H1 (cell line): ENCODE data around the gene DAND5. TPM values are rescaled to one million over a fixed set of nuclear protein-coding genes. Genes with fewer than 3 reads are reported as not detected.

Experiments used
- CTCF ChIA-PET: fragments of 300-600 bp; sonication (Branson Sonifier 250); formaldehyde crosslinking; loops from one replicate; lab custom pipeline; 2021; ENCODE audit not compliant: partially characterized antibody; lab: Charles Lee
- POLR2A ChIA-PET: fragments of 300-600 bp; sonication (Branson Sonifier 250); formaldehyde crosslinking; loops from one replicate; lab custom pipeline; 2021; ENCODE audit warnings: inconsistent platforms; ENCODE audit not compliant: partially characterized antibody; lab: Charles Lee
- DNase-seq, 2 experiments: peaks; one replicate each; pipeline versions ENCODE4 v3.0.0 to v3.0.0-alpha.2; 2010 to 2022; ENCODE audit warnings: low spot score in 2 of 2, low read depth in 1 of 2, mixed read lengths in 1 of 2
- FAIRE-seq: peaks from 2 replicates; lab custom pipeline; 2011; peaks lifted over from hg19 to GRCh38; lab: Jason Lieb, UNC
- H2AFZ ChIP-seq: 2 replicates; pipeline ENCODE4 v1.8.1; 2012; ENCODE audit warnings: low read length, inconsistent platforms
- H2AK5ac ChIP-seq: 2 replicates; pipeline ENCODE4 v1.6.1; 2013; ENCODE audit warnings: low read depth, low read length
- H2BK120ac ChIP-seq: replicated peaks from 2 replicates; pipeline ENCODE3; 2013; ENCODE audit warnings: low read depth, low read length, inconsistent platforms
- H2BK12ac ChIP-seq: 2 replicates; pipeline ENCODE4 v1.6.1; 2013; ENCODE audit warnings: low read depth, low read length
- H2BK15ac ChIP-seq: 2 replicates; pipeline ENCODE4 v1.6.1; 2013; ENCODE audit warnings: low read length
- H2BK20ac ChIP-seq: 2 replicates; pipeline ENCODE4 v1.6.1; 2013; ENCODE audit warnings: low read length
- H2BK5ac ChIP-seq: 2 replicates; pipeline ENCODE4 v1.6.1; 2013; ENCODE audit warnings: low read depth, low read length
- H3K14ac ChIP-seq: 2 replicates; pipeline ENCODE4 v1.6.1; 2013; ENCODE audit warnings: inconsistent platforms; ENCODE audit not compliant: insufficient read length
- H3K18ac ChIP-seq: 2 replicates; pipeline ENCODE4 v1.6.1; 2013; ENCODE audit warnings: low read length; ENCODE audit errors: extremely low read depth
- H3K23ac ChIP-seq: 2 replicates; pipeline ENCODE4 v1.6.1; 2013; ENCODE audit warnings: inconsistent platforms; ENCODE audit not compliant: insufficient read length
- H3K23me2 ChIP-seq: 2 replicates; pipeline ENCODE4 v1.6.1; 2013; ENCODE audit warnings: low read depth, low read length
- H3K27ac ChIP-seq: 2 replicates; pipeline ENCODE4 v1.6.1; 2011; ENCODE audit warnings: low read depth, low read length, inconsistent platforms
- H3K27me3 ChIP-seq, 4 experiments: replicated peaks in 1 of 4; 1 replicate in 1 of 4; 2 replicates in 3 of 4; pipeline versions ENCODE4 v1.6.1 to v1.8.1; 2011 to 2013; ENCODE audit warnings: low read length in 3 of 4, mild to moderate bottlenecking in 3 of 4, inconsistent platforms in 2 of 4, mixed read lengths in 2 of 4, moderate library complexity in 1 of 4; ENCODE audit not compliant: control insufficient read depth in 3 of 4, insufficient read depth in 3 of 4; ENCODE audit errors: extremely low read depth in 1 of 4
- H3K36me3 ChIP-seq, 4 experiments: 2 replicates each; pipeline versions ENCODE4 v1.6.1 to v1.8.1; 2011 to 2013; ENCODE audit warnings: mild to moderate bottlenecking in 4 of 4, low read length in 3 of 4, moderate library complexity in 2 of 4, control low read depth in 1 of 4, inconsistent platforms in 1 of 4; ENCODE audit not compliant: insufficient read depth in 4 of 4, control insufficient read depth in 2 of 4
- H3K4ac ChIP-seq: replicated peaks from 2 replicates; pipeline ENCODE3; 2013; ENCODE audit warnings: low read length, low read depth, mixed read lengths, inconsistent platforms; ENCODE audit not compliant: insufficient read length
- H3K4me1 ChIP-seq, 4 experiments: replicated peaks in 1 of 4; 1 replicate in 1 of 4; 2 replicates in 3 of 4; pipeline versions ENCODE4 v1.6.1 to v1.8.1; 2011 to 2013; ENCODE audit warnings: low read length in 3 of 4, inconsistent platforms in 2 of 4, mixed read lengths in 1 of 4; ENCODE audit not compliant: insufficient read depth in 4 of 4, control insufficient read depth in 3 of 4
- H3K4me2 ChIP-seq, 2 experiments: 2 replicates each; pipeline versions ENCODE4 v1.6.1 to v1.8.1; 2011 to 2013; ENCODE audit warnings: low read depth in 2 of 2, low read length in 2 of 2, control low read depth in 1 of 2, inconsistent platforms in 1 of 2, mild to moderate bottlenecking in 1 of 2; ENCODE audit not compliant: insufficient read depth in 1 of 2
- H3K4me3 ChIP-seq, 4 experiments: fragments of 200-600, 300-600 bp in 1 of 4; sonication (generic), shearing (Covaris generic), sonication (Bioruptor Twin) in 1 of 4; 2 replicates each; pipeline versions ENCODE4 v1.5.1 to v1.8.1; 2011 to 2016; ENCODE audit warnings: low read length in 4 of 4, low read depth in 3 of 4, control low read depth in 2 of 4, inconsistent platforms in 2 of 4, mild to moderate bottlenecking in 2 of 4, mixed read lengths in 1 of 4, moderate library complexity in 1 of 4; ENCODE audit not compliant: insufficient read depth in 2 of 4; ENCODE audit errors: extremely low read depth in 1 of 4
- H3K56ac ChIP-seq: replicated peaks from 2 replicates; pipeline ENCODE3; 2013; ENCODE audit warnings: low read depth, mild to moderate bottlenecking, mixed read lengths, low read length, inconsistent platforms; ENCODE audit not compliant: insufficient read length
- H3K79me1 ChIP-seq: 2 replicates; pipeline ENCODE4 v1.6.1; 2013; ENCODE audit warnings: low read depth, low read length, control low read depth
- H3K79me2 ChIP-seq, 2 experiments: 2 replicates each; pipeline versions ENCODE4 v1.6.1 to v1.8.1; 2012 to 2013; ENCODE audit warnings: low read length in 2 of 2, mild to moderate bottlenecking in 2 of 2, inconsistent platforms in 1 of 2; ENCODE audit not compliant: insufficient read depth in 2 of 2, control insufficient read depth in 1 of 2
- H3K9ac ChIP-seq, 4 experiments: replicated peaks in 1 of 4; 1 replicate in 1 of 4; 2 replicates in 3 of 4; pipeline versions ENCODE4 v1.6.1 to v1.8.1; 2011 to 2013; ENCODE audit warnings: low read depth in 3 of 4, low read length in 3 of 4, control low read depth in 2 of 4, mild to moderate bottlenecking in 2 of 4, moderate library complexity in 2 of 4, inconsistent platforms in 1 of 4; ENCODE audit errors: extremely low read depth in 1 of 4
- H3K9me3 ChIP-seq, 2 experiments: 2 replicates each; pipeline versions ENCODE4 v1.6.1 to v1.8.1; 2012 to 2013; ENCODE audit warnings: mild to moderate bottlenecking in 2 of 2, moderate library complexity in 2 of 2, control low read depth in 1 of 2, inconsistent platforms in 1 of 2, low read depth in 1 of 2, low read length in 1 of 2, mixed read lengths in 1 of 2; ENCODE audit not compliant: insufficient read depth in 2 of 2
- H4K20me1 ChIP-seq, 2 experiments: replicated peaks in 1 of 2; 2 replicates each; pipeline versions ENCODE3 to v1.8.1; 2011 to 2013; ENCODE audit warnings: inconsistent platforms in 2 of 2, low read length in 2 of 2, mild to moderate bottlenecking in 1 of 2; ENCODE audit not compliant: insufficient read depth in 2 of 2, control insufficient read depth in 1 of 2
- H4K5ac ChIP-seq: 2 replicates; pipeline ENCODE4 v1.6.1; 2013; ENCODE audit warnings: low read length, low read depth, mixed read lengths, inconsistent platforms; ENCODE audit not compliant: insufficient read length
- H4K8ac ChIP-seq: 2 replicates; pipeline ENCODE4 v1.8.0; 2013; ENCODE audit warnings: mild to moderate bottlenecking, moderate library complexity, low read length, inconsistent platforms; ENCODE audit not compliant: insufficient read depth; ENCODE audit errors: extremely low read depth
- H4K91ac ChIP-seq: replicated peaks from 2 replicates; pipeline ENCODE3; 2013; ENCODE audit warnings: low read length, mixed read lengths, inconsistent platforms; ENCODE audit not compliant: insufficient read length
- CTBP2 ChIP-seq: IDR thresholded peaks from 2 replicates; pipeline ENCODE4 v1.7.0; 2011; ENCODE audit warnings: borderline replicate concordance, mild to moderate bottlenecking, moderate library complexity, mixed read lengths, low read length; ENCODE audit not compliant: insufficient read depth, insufficient read length
- CTCF ChIP-seq, 3 experiments: IDR thresholded peaks; 1 replicate in 2 of 3; 2 replicates in 1 of 3; pipeline versions ENCODE4 v1.5.1 to v1.6.1; 2011; ENCODE audit warnings: low read length in 3 of 3, mild to moderate bottlenecking in 3 of 3, inconsistent platforms in 2 of 3, low read depth in 1 of 3, moderate library complexity in 1 of 3; ENCODE audit not compliant: insufficient read depth in 1 of 3; ENCODE audit errors: control extremely low read depth in 1 of 3
- RBBP5 ChIP-seq: IDR thresholded peaks from 2 replicates; pipeline ENCODE4 v1.7.1; 2012; ENCODE audit warnings: low read depth, mild to moderate bottlenecking, inconsistent platforms, low read length, moderate library complexity, borderline replicate concordance
- RNF2 ChIP-seq: fragments of 200-900, 300-1000 bp; sonication (generic); IDR thresholded peaks from 2 replicates; pipeline ENCODE4 v1.7.1; 2016; ENCODE audit warnings: borderline replicate concordance, low read depth, mild to moderate bottlenecking, antibody characterized with exemption, low read length; ENCODE audit not compliant: poor library complexity, severe bottlenecking; ENCODE audit errors: missing control alignments
- SAP30 ChIP-seq: fragments of 300-600 bp; sonication (generic); IDR thresholded peaks from 2 replicates; pipeline ENCODE4 v1.7.1; 2012; ENCODE audit warnings: low read length, moderate library complexity, mild to moderate bottlenecking, inconsistent platforms; ENCODE audit not compliant: insufficient read depth, insufficient replicate concordance
- SIX5 ChIP-seq: IDR thresholded peaks from 2 replicates; pipeline ENCODE4 v1.6.1; 2011; ENCODE audit warnings: mild to moderate bottlenecking, low read depth, low read length
- TEAD4 ChIP-seq: IDR thresholded peaks from 2 replicates; pipeline ENCODE4 v1.6.1; 2012; ENCODE audit warnings: low read depth, low read length, inconsistent platforms, mixed read lengths
- WGBS, 2 experiments: shearing (Covaris generic) in 1 of 2; methylation state at CpG; one replicate each; pipeline versions ENCODE4 v1.1.6 to v1.1.7; 2013 to 2015; ENCODE audit warnings: low lambda C conversion rate in 2 of 2, mixed read lengths in 2 of 2, inconsistent platforms in 1 of 2, low coverage in 1 of 2, missing lambda C conversion rate in 1 of 2; ENCODE audit not compliant: insufficient replicate concordance in 2 of 2, insufficient coverage in 1 of 2, insufficient read length in 1 of 2; ENCODE audit errors: extremely low coverage in 1 of 2, missing lambda C conversion rate in 1 of 2; 5-methylcytosine and 5-hydroxymethylcytosine counted together
- polyA plus RNA-seq, 7 experiments: library from polyadenylated mRNA; depleted of rRNA in 3 of 7; stranded (reverse) in 5 of 7; unstranded in 2 of 7; fragments of >200 nt in 5 of 7; fragments of 200-250 nt in 2 of 7; gene quantifications; 1 replicate in 5 of 7; 2 replicates in 1 of 7; 4 replicates in 1 of 7; pipeline versions ENCODE4 v1.2.1 to v1.2.3, GENCODE V29; 2011 to 2013; ENCODE audit warnings: missing spikeins in 2 of 7, mixed read lengths in 2 of 7
- total RNA-seq: library from RNA; stranded (reverse); fragmentation: NEBNext Ultra II Directional; extraction: Animal tissue kit (Norgen Biotek cat#: 25700); gene quantifications from 2 replicates; pipeline ENCODE4 v1.2.1, GENCODE V29; 2021

Gene DAND5
- total and polyA plus RNA-seq, 2 of the 8 experiments (the other 6 are each of a cell fraction or from before 2014, with no cell fraction given): 0.14 to 0.17 TPM

GRCh38 chr19:13022859-13023636 is 53.7 kb downstream of the DAND5 start:
- H3K4ac ChIP-seq: no peak overlapping the region
- no peak overlapping the region for H2BK12ac ChIP-seq
- no peak overlapping the region for H4K91ac ChIP-seq
- H3K4me1 ChIP-seq: peaks cover 11 to 34% (median 29%) of the 10 kb centered on the region in 4 experiments
- H3K4me2 ChIP-seq: peak overlapping the region; percentile 65
- no peak overlapping the region for H3K9ac ChIP-seq
- H2AFZ ChIP-seq: no peak overlapping the region
- H3K23ac ChIP-seq: no peak overlapping the region
- H3K27me3 ChIP-seq: peaks cover 81 to 98% (median 96%) of the 10 kb centered on the region in 4 experiments
- no peak overlapping the region for H2BK15ac ChIP-seq
- no peak overlapping the region for H2BK20ac ChIP-seq
- H3K9me3 ChIP-seq: no peaks in the 10 kb centered on the region
- H2BK5ac ChIP-seq: no peak overlapping the region
- FAIRE-seq (no peak), DNase-seq (no peak)
- no peak overlapping the region for H3K27ac ChIP-seq
- no peak overlapping the region for H4K8ac ChIP-seq
- peaks cover 0 to 2% (median 0%) of the 10 kb centered on the region in 4 experiments; a peak in 1 of 8 replicates for H3K36me3 ChIP-seq
- H2AK5ac ChIP-seq: no peak overlapping the region
- ChIA-PET CTCF (interaction anchor here (1.0 to 15.0 kb wide), 5 partner anchors 9 to 72 kb away, joined by 3 to 760 read pairs (median 9); no protein-coding TSS in a partner anchor), POLR2A (interaction anchor here (0.8 to 3.1 kb wide), 3 partner anchors 13 to 73 kb away, joined by 3 to 16 read pairs (median 4); no protein-coding TSS in a partner anchor)
- 1% methylated on average over 29 of the region's 30 CpGs; no CpG with 5 or more reads in 1 of the 2 experiments for WGBS, 2 experiments
- no peak overlapping the region for H4K5ac ChIP-seq
- H3K18ac ChIP-seq: no peak overlapping the region
- no peaks in the 10 kb centered on the region for H3K79me2 ChIP-seq
- H3K4me3 ChIP-seq: peak overlapping the region in 2 of 4 experiments; percentile 5 to 46; a peak in 3 of 8 replicates
- H2BK120ac ChIP-seq: no peak overlapping the region
- H3K56ac ChIP-seq: no peak overlapping the region
- peaks cover 3 to 22% of the 10 kb centered on the region in 2 experiments for H4K20me1 ChIP-seq
- H3K23me2 ChIP-seq: peaks cover 2% of the 10 kb centered on the region; the same call in 1 of the 2 replicates
- no peak overlapping the region for H3K14ac ChIP-seq
- H3K79me1 ChIP-seq: no peaks in the 10 kb centered on the region
- TF ChIP-seq CTCF (IDR thresholded peaks at IDR 0.05; ENCODE audit: control extremely low read depth in 1 of 3, insufficient read depth in 1 of 3, low read depth in 1 of 3, low read length in 3 of 3) (no peak), CTBP2 (peak; percentile 61), RBBP5 (no peak), RNF2 (peak; percentile 91), TEAD4 (no peak), SIX5 (no peak), SAP30 (no peak)
